ENCODE results near the gene TSPAN3.

GRCh38 chr15:77112838-77113504 lies 42.1 kb upstream of the TSPAN3 start:
- no peak for TF ChIP-seq POLR2AphosphoS5 (IDR thresholded peaks at IDR 0.05)
- TF ChIP-seq EP300 (IDR thresholded peaks at IDR 0.05) = no peak
- TF ChIP-seq CTCF (IDR thresholded peaks at IDR 0.05) = no peak
- no peak for TF ChIP-seq POLR2A (IDR thresholded peaks at IDR 0.05)
